Measurements from ENCODE around the gene FLCN.
"Not testable (repeated sequence)": the region's sequence is repeated elsewhere in the genome, so short reads cannot be mapped to it uniquely, and the experiment has no call there.

The FLCN gene

GRCh38 chr17:17207998-17208397 lies 29.0 kb downstream of the FLCN start:
- peak; percentile 18 for DNase-seq

GRCh38 chr17:17206913-17207335 lies 30.0 kb downstream of the FLCN start:
- DNase-seq = no peak

- DNase-seq = peak; percentile 94
These were observed 30.6 kb downstream of the FLCN start, which contains the start of gene PLD6 for GRCh38 chr17:17206124-17206912. Gene PLD6, minus strand, starts transcription at chr17:17206333. Its CDS starts 47 bp downstream, at chr17:17206286.

- peak; percentile 57 for DNase-seq
These were observed 31.4 kb downstream of the FLCN start for GRCh38 chr17:17205368-17206123.

- no peak for DNase-seq
These were observed 32.2 kb downstream of the FLCN start for GRCh38 chr17:17204635-17205231.

GRCh38 chr17:17204041-17204591 lies 32.9 kb downstream of the FLCN start:
- DNase-seq = no peak

- no peak for DNase-seq
These were observed 33.7 kb downstream of the FLCN start for GRCh38 chr17:17203173-17203730.

- no peak for DNase-seq
These were observed 35.1 kb downstream of the FLCN start for GRCh38 chr17:17201907-17202306.

GRCh38 chr17:17201271-17201670 lies 35.7 kb downstream of the FLCN start:
- DNase-seq = no peak

GRCh38 chr17:17200831-17201230 lies 36.1 kb downstream of the FLCN start:
- no peak for DNase-seq

GRCh38 chr17:17200311-17200710 lies 36.7 kb downstream of the FLCN start:
- no peak for DNase-seq

- no peak for DNase-seq
These were observed 38.7 kb downstream of the FLCN start for GRCh38 chr17:17198281-17198680.

GRCh38 chr17:17196776-17197175 lies 40.2 kb downstream of the FLCN start:
- no peak for DNase-seq

- not testable (repeated sequence) for DNase-seq
These were observed 41.5 kb downstream of the FLCN start for GRCh38 chr17:17195466-17195865.

GRCh38 chr17:17191961-17192381 lies 45.0 kb downstream of the FLCN start:
- DNase-seq = no peak

- no peak for DNase-seq
These were observed 45.6 kb downstream of the FLCN start for GRCh38 chr17:17191346-17191792.

GRCh38 chr17:17190188-17190587 lies 46.8 kb downstream of the FLCN start:
- no peak for DNase-seq

GRCh38 chr17:17189559-17189958 lies 47.4 kb downstream of the FLCN start:
- no peak for DNase-seq

- no peak for DNase-seq
These were observed 48.4 kb downstream of the FLCN start for GRCh38 chr17:17188586-17188985.

GRCh38 chr17:17186551-17187505 lies 50.1 kb downstream of the FLCN start:
- no peak for DNase-seq

- no peak for DNase-seq
These were observed 50.9 kb downstream of the FLCN start for GRCh38 chr17:17186051-17186450.

Measured in central memory CD4-positive, alpha-beta T cell (primary cell).